K562 (cell line): ENCODE data around the gene ITGB2. TPM values are rescaled to one million over a fixed set of nuclear protein-coding genes. Genes with fewer than 3 reads are reported as not detected.

ENCODE experiments used
- ATAC-seq: fragments of 200-7000 bp; cut with Tn5 transposase; 3 replicates; pipeline ENCODE4 v1.9.1; 2020; ENCODE audit warnings: moderate library complexity
- BruUV-seq: library from RNA; stranded (reverse); fragments of 400-500 nt; replicated peaks from 2 replicates; lab custom pipeline; 2021; lab: Mats Ljungman, UMichigan
- CTCF ChIA-PET: fragments of 300-600 bp; formaldehyde crosslinking; extraction: SDS; loops from one replicate; lab custom pipeline; 2021; ENCODE audit warnings: low intra/inter-chr PET ratio; lab: Yijun Ruan, JAX
- POLR2A ChIA-PET: fragments of 300-600, 350-650 bp; sonication (Branson Sonifier 250); formaldehyde crosslinking; extraction: SDS; loops from one replicate; lab custom pipeline; 2021; ENCODE audit warnings: antibody characterized with exemption, inconsistent platforms; lab: Yijun Ruan, JAX
- DNase-seq, 4 experiments: peaks; one replicate each; pipeline versions ENCODE4 v3.0.0 to v3.0.0-alpha.2; 2011 to 2018; ENCODE audit warnings: low spot score in 3 of 4, mixed read lengths in 3 of 4; ENCODE audit errors: extremely low read depth in 1 of 4
- FAIRE-seq: peaks from 2 replicates; lab custom pipeline; 2011; peaks lifted over from hg19 to GRCh38; lab: Jason Lieb, UNC
- H2AFZ ChIP-seq: 2 replicates; pipeline ENCODE4 v1.6.0; 2011; ENCODE audit warnings: low read depth, low read length, control low read depth, inconsistent platforms
- H3K27ac ChIP-seq: fragments of 200-600 bp; 3 replicates; pipeline ENCODE4 v1.8.0; 2011; ENCODE audit warnings: low read depth, mild to moderate bottlenecking, control low read depth, inconsistent platforms, low read length, moderate library complexity, mixed read lengths; ENCODE audit errors: extremely low read depth
- H3K27me3 ChIP-seq, 2 experiments: fragments of 300-600 bp in 1 of 2; 2 replicates in 1 of 2; 3 replicates in 1 of 2; pipeline versions ENCODE4 v1.6.0 to v1.8.0; 2011; ENCODE audit warnings: inconsistent platforms in 2 of 2, low read length in 2 of 2, mild to moderate bottlenecking in 1 of 2, mixed read lengths in 1 of 2, moderate library complexity in 1 of 2; ENCODE audit not compliant: control insufficient read depth in 2 of 2, insufficient read depth in 2 of 2
- H3K36me3 ChIP-seq: fragments of 300-600 bp; 3 replicates; pipeline ENCODE4 v1.8.0; 2011; ENCODE audit warnings: mild to moderate bottlenecking, low read length, inconsistent platforms; ENCODE audit not compliant: control insufficient read depth, insufficient read depth
- H3K4me1 ChIP-seq, 2 experiments: fragments of 200-600 bp in 1 of 2; replicated peaks in 1 of 2; 2 replicates in 1 of 2; 3 replicates in 1 of 2; pipeline versions ENCODE4 v1.5.1 to v1.8.0; 2011; ENCODE audit warnings: inconsistent platforms in 2 of 2, low read length in 2 of 2, mild to moderate bottlenecking in 1 of 2, mixed read lengths in 1 of 2, moderate library complexity in 1 of 2; ENCODE audit not compliant: control insufficient read depth in 2 of 2, insufficient read depth in 2 of 2
- H3K4me2 ChIP-seq: 2 replicates; pipeline ENCODE4 v1.6.1; 2011; ENCODE audit warnings: low read length, control low read depth, inconsistent platforms, mixed read lengths; ENCODE audit not compliant: insufficient read depth
- H3K4me3 ChIP-seq: fragments of 200-600 bp; sonication (generic), shearing (Covaris generic); 2 replicates; pipeline ENCODE4 v1.5.1; 2016; ENCODE audit warnings: control low read depth, inconsistent platforms
- H3K79me2 ChIP-seq: fragments of 200-600 bp; 3 replicates; pipeline ENCODE4 v1.8.0; 2011; ENCODE audit warnings: low read length, inconsistent platforms; ENCODE audit not compliant: control insufficient read depth, insufficient read depth
- H3K9ac ChIP-seq, 2 experiments: 2 replicates each; pipeline versions ENCODE4 v1.6.0 to v1.6.1; 2011; ENCODE audit warnings: low read depth in 2 of 2, low read length in 2 of 2, control low read depth in 1 of 2, inconsistent platforms in 1 of 2, mild to moderate bottlenecking in 1 of 2, mixed read lengths in 1 of 2; ENCODE audit not compliant: insufficient read depth in 1 of 2
- H3K9me1 ChIP-seq: one replicate; pipeline ENCODE4 v1.6.0; 2011; ENCODE audit warnings: inconsistent platforms, mild to moderate bottlenecking, low read length, moderate library complexity; ENCODE audit not compliant: control insufficient read depth, insufficient read depth
- H3K9me3 ChIP-seq: replicated peaks from 2 replicates; pipeline ENCODE4 v1.5.1; 2011; ENCODE audit warnings: low read depth, low read length, inconsistent platforms; ENCODE audit not compliant: control insufficient read depth, insufficient read depth
- H4K20me1 ChIP-seq: replicated peaks from 2 replicates; pipeline ENCODE4 v1.6.1; 2011; ENCODE audit warnings: low read length, inconsistent platforms, mixed read lengths; ENCODE audit not compliant: control insufficient read depth, insufficient read depth
- CEBPG ChIP-seq, 3 experiments: fragments of 200-800 bp in 1 of 3; sonication (Bioruptor generic) in 1 of 3; sonication (generic) in 1 of 3; formaldehyde crosslinking in 1 of 3; IDR thresholded peaks in 2 of 3; conservative IDR thresholded peaks in 1 of 3; 2 replicates each; pipeline versions ENCODE4 v1.6.1 to v1.8.0; 2016 to 2022; ENCODE audit warnings: missing compliant biosample characterization in 2 of 3, missing genetic modification characterization in 2 of 3, mild to moderate bottlenecking in 1 of 3, missing genetic modification reagents in 1 of 3
- ESRRA ChIP-seq: fragments of 450-650 bp; IDR thresholded peaks from 2 replicates; pipeline ENCODE4 v1.6.1; 2014; ENCODE audit warnings: low read depth, mild to moderate bottlenecking, moderate library complexity, borderline replicate concordance
- GABPA ChIP-seq: fragments of 200-800 bp; sonication (Bioruptor generic); conservative IDR thresholded peaks from 2 replicates; pipeline ENCODE4 v1.6.1; 2016; ENCODE audit warnings: low read depth, missing genetic modification characterization, missing compliant biosample characterization
- NR2C2 ChIP-seq, 2 experiments: fragments of 200-800 bp in 1 of 2; sonication (Bioruptor generic) in 1 of 2; sonication (generic) in 1 of 2; formaldehyde crosslinking in 1 of 2; IDR thresholded peaks; 2 replicates each; pipeline versions ENCODE4 v1.6.1 to v1.8.0; 2016 to 2022; ENCODE audit warnings: mild to moderate bottlenecking in 1 of 2, missing compliant biosample characterization in 1 of 2, missing genetic modification characterization in 1 of 2, missing genetic modification reagents in 1 of 2
- SPI1 ChIP-seq: IDR thresholded peaks from 2 replicates; pipeline ENCODE4 v1.6.1; 2011; ENCODE audit warnings: low read depth, low read length, control low read depth, borderline replicate concordance
- WGBS: fragments of 100-300 bp; shearing (Covaris generic); methylation state at CpG from one replicate; pipeline ENCODE4 v1.1.6; 2016; ENCODE audit warnings: low coverage, mixed read lengths; ENCODE audit not compliant: insufficient coverage; ENCODE audit errors: missing lambda C conversion rate; 5-methylcytosine and 5-hydroxymethylcytosine counted together
- in situ Hi-C: fragments of 300-500 bp; cut with MboI; formaldehyde crosslinking; loops from 4 replicates; pipeline ENCODE4 v1.15.0; 2018; ENCODE audit warnings: inconsistent platforms, mixed read lengths
- intact Hi-C: fragments of 100-400 bp; cut with micrococcal nuclease; formaldehyde crosslinking; loops from 2 replicates; pipeline ENCODE4 v1.14.2; 2022
- polyA plus RNA-seq, 8 experiments: library from polyadenylated mRNA; depleted of rRNA in 4 of 8; stranded (reverse) in 5 of 8; unstranded in 3 of 8; fragments of >200 nt; fragmentation: Nextera tagmentation in 2 of 8; fragmentation: Illumina TruSeq in 1 of 8; extraction: Ambion mirVana in 2 of 8; extraction: Trizol in 1 of 8; gene quantifications; 2 replicates each; pipeline versions ENCODE4 v1.2.1 to v1.2.3, GENCODE V29; 2011 to 2014; ENCODE audit warnings: inconsistent platforms in 1 of 8, missing spikeins in 1 of 8
- total RNA-seq, 7 experiments: library from RNA; depleted of rRNA in 6 of 7; stranded (reverse); fragments of >200 nt in 6 of 7; fragmentation: Illumina TruSeq in 2 of 7; extraction: Trizol in 2 of 7; gene quantifications; 2 replicates each; pipeline versions ENCODE4 v1.2.1 to v1.2.3, GENCODE V29; 2011 to 2021; ENCODE audit warnings: low replicate concordance in 1 of 7
- TF ChIP-seq, protein P1 (sequence below): sonication (generic); formaldehyde crosslinking; IDR thresholded peaks from 2 replicates; pipeline ENCODE4 v1.8.0; 2022; ENCODE audit warnings: mild to moderate bottlenecking, missing genetic modification reagents
- TF ChIP-seq, protein P2 (sequence below): fragments of 250-450 bp; sonication (Bioruptor Pico); IDR thresholded peaks from 2 replicates; pipeline ENCODE4 v1.8.0; 2021; ENCODE audit warnings: mild to moderate bottlenecking, moderate library complexity

Gene ITGB2
- total and polyA plus RNA-seq, 9 of the 15 experiments (the other 6 are each of a cell fraction or from before 2014, with no cell fraction given) = 0.07 to 1.3 (median 0.51) TPM; not detected in 2

GRCh38 chr21:44914176-44914874, 6.4 kb downstream of the ITGB2 start:
- DNase-seq = no peak
- Histone ChIP-seq H3K27me3 (peaks cover 3 to 33% of the 10 kb centered on the region in 2 experiments; a peak in 4 of 5 replicates), H3K79me2 (no peaks in the 10 kb centered on the region), H3K9me3 (no peaks in the 10 kb centered on the region), H4K20me1 (no peaks in the 10 kb centered on the region; the same call in 1 of the 2 replicates), H3K27ac (no peak overlapping the region), H3K9ac (no peak overlapping the region), H2AFZ (0 out of 2 replicates have a peak overlapping the region, but pooled peaks have one; percentile 30), H3K36me3 (no peaks in the 10 kb centered on the region), H3K4me2 (no peak overlapping the region), H3K9me1 (no peaks in the 10 kb centered on the region), H3K4me3 (no peak overlapping the region), H3K4me1 (peaks cover 0 to 46% of the 10 kb centered on the region in 2 experiments; a peak in 2 of 5 replicates)
- in situ Hi-C loops (no loop called here), intact Hi-C loops (no loop called here)
- WGBS = 50% methylated on average over 17 of the region's 18 CpGs
- ChIA-PET CTCF (interaction anchor here (1.3 kb wide), 1 partner anchor 121 kb away, joined by 4 read pairs; no protein-coding TSS in a partner anchor), POLR2A (interaction anchor here (0.6 kb wide), 1 partner anchor 881 kb away, joined by 3 read pairs; no protein-coding TSS in a partner anchor)
- no peak for ATAC-seq
- no peak for FAIRE-seq
- no TSS peak for BruUV-seq
- TF ChIP-seq NR2C2 (CRISPR knock-in tag; IDR thresholded peaks at IDR 0.05) (no peak), NR2C2 (tag; IDR thresholded peaks at IDR 0.05) (peak; percentile 40; the same call in 1 of the 2 replicates), SPI1 (peak; percentile 33; the same call in 1 of the 2 replicates), ESRRA (no peak), CEBPG (CRISPR knock-in tag; IDR thresholded peaks at IDR 0.05) (peak; percentile 37; the same call in 1 of the 2 replicates), CEBPG (tag; conservative IDR thresholded peaks at IDR 0.05 in 1 of 2, IDR thresholded peaks at IDR 0.05 in 1 of 2) (no peak), GABPA (tag) (peak; percentile 54)
- TF ChIP-seq, protein P1, sequence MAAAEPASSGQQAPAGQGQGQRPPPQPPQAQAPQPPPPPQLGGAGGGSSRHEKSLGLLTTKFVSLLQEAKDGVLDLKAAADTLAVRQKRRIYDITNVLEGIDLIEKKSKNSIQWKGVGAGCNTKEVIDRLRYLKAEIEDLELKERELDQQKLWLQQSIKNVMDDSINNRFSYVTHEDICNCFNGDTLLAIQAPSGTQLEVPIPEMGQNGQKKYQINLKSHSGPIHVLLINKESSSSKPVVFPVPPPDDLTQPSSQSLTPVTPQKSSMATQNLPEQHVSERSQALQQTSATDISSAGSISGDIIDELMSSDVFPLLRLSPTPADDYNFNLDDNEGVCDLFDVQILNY (CRISPR knock-in tag) = no peak
- TF ChIP-seq, protein P2, sequence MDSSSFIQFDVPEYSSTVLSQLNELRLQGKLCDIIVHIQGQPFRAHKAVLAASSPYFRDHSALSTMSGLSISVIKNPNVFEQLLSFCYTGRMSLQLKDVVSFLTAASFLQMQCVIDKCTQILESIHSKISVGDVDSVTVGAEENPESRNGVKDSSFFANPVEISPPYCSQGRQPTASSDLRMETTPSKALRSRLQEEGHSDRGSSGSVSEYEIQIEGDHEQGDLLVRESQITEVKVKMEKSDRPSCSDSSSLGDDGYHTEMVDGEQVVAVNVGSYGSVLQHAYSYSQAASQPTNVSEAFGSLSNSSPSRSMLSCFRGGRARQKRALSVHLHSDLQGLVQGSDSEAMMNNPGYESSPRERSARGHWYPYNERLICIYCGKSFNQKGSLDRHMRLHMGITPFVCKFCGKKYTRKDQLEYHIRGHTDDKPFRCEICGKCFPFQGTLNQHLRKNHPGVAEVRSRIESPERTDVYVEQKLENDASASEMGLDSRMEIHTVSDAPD = no peak
